Activated gamma-delta T cell treated with anti-CD3 and anti-CD28 coated beads, Interleukin-2, amount 50 U/mL, for 16 hours (primary cell): Measurements from ENCODE around the gene STK10.

Source experiments
- DNase-seq: peaks from one replicate; pipeline ENCODE4 v3.0.0-alpha.2; 2020; ENCODE audit warnings: low read depth

STK10 gene

DNA sequence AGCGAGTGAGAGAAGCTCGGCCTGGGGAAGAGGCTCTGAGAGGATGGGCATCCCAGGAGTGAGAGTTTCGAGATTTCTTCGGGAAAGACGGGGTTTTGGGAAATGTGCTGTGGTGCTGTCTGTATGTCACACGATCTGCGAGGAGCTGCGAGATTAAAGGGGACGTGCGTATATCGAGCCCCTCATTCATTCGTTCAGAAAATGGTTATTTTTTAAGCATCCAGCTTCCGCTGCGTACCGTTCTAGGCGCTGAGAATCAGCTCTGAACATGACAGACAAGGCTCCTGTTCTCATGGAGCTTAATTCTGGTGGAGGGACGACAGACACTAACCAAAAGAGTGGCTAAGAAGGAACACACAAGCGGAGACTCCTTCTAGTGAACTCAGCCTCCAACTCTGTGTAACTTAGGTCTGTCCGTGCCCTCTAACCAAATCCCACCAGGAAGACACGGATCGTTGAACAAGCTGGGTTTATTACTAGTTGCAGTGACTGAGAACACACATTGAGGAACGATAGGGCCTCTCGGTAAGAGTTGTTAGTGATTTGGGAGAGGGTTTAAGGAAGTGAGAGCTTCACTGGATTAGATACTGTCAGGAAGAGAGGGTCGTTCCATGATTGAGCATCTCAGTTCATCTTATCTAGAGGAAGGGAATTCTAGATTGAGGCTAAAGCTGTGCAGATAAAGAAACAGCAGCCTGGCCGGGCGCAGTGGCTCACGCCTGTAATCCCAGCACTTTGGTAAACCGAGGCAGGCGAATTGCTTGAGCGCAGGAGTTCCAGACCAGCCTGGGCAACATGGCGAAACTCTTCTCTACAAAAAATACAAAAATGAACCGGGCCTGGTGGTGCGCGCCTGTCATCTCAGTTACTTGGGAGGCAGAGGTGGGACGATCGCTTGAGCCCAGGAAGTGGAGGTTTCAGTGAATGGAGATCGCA is 180.6 kb downstream of the STK10 start:
- no peak for DNase-seq

DNA sequence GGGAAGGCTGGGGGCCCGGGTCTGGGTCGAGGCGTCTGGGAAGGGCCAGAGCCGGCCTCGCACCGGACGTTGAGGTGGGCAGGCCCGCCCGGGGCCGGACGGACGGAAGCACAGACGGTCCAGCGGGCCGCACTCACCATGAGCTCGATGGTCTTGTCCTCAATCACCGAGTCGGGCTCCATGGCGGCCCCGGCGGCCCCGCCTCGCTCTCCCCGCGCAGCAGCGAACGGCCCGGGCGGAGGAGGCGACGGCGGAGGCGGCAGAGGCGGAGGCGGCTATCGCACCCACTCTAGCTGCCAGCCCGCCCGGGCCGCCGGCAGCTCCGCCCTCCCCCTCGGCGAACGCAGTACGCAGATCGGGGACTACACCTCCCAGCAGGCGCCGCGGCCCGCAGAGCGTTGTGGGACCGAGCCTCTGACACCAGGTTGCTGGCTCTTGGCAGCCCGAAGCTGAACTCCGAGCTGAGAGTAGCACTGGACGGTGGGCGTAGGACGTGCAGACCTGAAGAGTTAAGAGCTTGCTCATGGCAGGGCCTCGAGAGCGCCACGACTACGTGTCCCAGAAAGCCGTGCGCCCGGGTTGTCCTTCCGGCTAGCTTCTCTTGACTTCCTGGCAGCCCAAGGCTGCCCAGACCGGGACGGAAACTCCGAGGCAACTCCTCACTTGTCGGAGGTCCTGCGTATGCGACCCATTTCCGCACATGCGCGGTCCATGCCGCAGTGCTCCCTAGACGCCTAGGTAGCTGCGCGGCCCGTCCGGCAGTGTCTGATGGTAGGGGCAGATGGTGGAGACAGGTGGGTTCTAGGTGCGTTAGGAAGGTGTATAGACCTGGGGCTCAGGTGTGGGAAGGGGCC is 181.5 kb downstream of the STK10 start, which contains the start of gene FBXW11:
Gene FBXW11 (minus strand): TSS at position 318 of the 854 bp plus-strand sequence. CDS start 136 bp downstream, at position 182.
- DNase-seq: peak; percentile 94

DNA sequence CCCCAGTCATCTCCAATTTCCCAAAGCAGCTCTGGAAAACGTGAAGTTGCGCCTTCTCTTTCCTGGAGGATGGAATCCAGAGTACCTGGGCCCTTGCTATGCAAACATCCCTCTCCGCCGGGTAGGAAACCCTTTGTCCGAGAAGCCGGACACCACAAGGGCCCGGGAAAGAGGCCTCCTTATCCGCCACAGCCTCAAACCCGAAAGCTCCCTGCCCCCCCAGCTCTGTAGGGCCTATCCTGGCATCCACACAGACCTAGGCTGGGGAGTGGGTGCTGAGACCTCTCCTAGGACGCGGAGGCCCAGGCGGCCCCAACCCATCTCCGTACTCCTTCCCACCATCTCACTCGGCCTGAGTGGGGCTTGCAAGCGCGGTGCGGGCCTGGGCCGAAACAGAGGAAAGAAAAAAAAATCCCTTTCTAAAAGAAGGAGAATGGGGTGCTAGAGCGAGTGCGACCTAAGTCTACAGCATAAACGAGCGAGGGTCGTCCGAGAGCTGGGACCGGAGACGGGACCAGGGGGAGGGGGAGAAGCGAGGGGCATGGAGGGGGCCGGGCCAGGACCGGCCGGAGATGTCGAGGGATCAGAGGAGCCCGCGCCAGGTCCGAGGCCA is 182.2 kb downstream of the STK10 start:
- peak; percentile 7 for DNase-seq

DNA sequence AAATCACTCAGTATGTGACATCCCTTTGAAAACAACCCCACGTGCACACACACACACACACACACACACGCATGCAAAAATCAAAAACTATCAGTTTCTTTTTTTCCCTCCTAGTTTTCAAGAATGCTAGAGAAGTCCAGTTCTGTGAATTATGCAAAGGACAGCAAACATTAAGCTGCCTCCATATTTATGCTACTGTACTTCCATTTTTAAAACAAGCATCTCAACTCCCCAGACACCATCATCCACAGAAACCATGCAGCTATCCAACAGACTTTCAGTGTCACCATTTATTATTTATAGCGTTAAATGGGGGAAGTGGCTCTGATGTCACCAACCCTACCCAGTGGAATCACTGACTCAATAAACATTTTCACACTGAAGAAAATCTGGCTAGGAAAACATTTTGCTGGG is 183.2 kb downstream of the STK10 start:
- no peak for DNase-seq

DNA sequence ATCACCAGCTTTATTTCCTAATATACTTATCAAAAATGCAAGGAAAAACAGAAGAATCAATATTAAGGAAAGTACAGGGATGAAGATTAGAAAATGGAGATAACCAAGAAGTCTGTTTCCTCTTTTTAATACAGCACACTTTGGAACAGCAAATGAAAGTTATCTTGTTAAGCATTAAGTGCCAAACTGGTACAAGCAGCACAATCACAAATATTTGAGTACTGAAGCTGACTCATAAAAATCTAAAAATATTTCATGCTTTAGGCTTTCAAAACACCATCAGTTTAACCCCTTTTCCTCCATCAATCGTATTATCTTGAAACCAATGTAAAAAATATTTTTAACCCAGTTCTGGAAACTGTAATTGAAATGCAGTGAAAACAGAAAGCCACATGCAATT is 184.3 kb downstream of the STK10 start:
- DNase-seq: no peak

DNA sequence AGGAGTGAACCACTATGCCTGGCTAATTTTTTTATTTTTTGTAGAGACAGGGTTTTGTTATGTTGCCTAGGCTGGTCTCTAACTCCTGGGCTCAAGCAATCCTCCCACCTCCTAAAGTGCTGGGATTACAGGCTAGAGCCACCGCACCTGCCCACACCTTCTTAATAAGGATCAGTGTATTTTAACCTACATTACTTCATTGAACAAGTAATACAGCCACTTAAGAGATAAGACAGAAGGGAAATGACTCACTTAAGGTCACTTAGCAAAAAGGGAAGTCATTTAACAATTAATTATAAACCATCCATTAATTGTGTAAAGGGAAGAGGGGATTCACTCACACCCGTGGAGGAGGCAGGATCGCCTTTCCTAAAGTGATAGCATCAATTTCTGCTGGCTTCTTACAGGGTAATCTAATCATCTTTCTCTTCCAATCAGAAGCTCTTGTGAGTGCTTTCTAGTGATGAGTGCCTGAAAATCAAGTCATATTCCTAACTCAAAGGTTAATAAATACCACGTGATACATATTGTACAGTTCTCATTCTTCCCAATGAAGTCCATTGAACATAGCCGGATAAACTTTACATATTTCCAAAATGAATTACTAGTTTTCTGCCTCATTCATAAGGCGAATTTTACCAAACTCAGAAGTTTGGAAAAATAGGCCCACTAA is 185.0 kb downstream of the STK10 start:
- DNase-seq: no peak

DNA sequence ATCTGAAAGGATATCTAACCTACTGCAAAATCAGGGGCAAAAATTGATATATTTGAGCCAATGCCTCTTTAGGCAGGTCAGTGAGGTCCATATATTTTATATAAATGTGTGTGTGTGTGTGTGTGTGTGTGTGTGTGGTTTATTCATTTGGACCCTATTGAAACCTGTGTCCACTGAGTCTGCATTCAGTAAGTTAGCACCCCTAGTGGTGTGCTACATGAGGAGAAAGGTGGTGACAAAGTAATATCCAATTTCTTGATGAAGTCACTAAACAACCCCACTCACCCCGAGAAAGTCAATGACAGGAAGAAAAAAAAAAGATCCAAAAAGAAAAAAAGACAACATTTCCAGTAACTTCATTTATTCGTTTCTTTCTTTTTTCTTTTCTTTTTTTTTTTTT is 185.7 kb downstream of the STK10 start:
- DNase-seq: no peak

DNA sequence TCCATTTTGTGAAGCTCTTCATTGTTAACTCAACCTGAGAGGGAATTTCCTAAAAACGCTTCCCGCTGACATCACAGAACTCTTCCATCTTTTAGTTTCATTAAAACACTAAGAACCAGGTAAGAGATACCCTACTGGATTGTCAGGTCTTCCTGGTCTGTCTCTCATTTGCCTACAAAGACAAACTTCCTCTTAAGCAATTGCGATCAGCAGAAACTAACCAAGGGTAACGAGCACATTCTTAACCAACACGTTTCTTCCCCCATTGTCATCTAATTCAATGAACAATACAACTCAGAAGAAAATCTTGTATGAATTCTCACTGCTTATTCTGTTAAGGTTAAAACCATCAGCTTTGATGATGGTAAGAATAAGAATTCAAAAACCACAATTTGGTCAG is 188.1 kb downstream of the STK10 start:
- DNase-seq: no peak

DNA sequence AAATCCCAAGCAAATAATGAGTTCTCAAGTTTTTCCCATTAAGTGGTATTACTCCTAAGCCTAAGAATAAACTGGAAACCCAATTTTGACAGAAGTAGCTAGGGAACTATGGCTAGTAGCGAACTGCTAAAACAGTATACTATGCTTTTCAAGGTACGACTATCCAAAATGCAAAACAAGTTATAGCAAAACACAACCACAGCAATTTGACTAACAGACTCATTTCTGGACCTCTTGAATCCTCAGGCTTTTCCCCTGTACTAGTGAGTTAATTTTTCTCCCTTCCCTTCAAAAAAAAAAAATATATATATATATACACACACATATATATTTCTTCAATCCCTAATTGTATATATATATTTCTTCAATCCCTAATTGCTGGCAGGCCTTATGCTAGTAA is 188.9 kb downstream of the STK10 start:
- DNase-seq: no peak

DNA sequence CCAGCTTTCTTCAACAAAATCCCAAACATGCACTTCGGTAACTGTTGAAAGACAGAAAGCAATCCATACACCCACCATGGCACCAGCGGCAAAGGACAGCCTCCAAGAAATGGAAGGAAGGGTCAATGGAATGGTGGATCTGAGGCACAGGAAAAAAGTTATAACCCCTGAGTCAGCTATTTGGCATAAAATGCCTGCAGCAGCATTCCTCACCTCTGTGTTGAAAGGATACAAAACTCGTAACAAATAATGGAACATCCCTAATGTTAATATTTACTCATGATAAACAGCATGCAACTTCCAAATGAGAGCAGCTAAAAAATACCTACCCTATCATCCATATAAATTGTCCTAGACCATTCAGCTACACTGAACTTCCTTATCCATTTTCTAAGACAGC is 191.0 kb downstream of the STK10 start:
- no peak for DNase-seq

DNA sequence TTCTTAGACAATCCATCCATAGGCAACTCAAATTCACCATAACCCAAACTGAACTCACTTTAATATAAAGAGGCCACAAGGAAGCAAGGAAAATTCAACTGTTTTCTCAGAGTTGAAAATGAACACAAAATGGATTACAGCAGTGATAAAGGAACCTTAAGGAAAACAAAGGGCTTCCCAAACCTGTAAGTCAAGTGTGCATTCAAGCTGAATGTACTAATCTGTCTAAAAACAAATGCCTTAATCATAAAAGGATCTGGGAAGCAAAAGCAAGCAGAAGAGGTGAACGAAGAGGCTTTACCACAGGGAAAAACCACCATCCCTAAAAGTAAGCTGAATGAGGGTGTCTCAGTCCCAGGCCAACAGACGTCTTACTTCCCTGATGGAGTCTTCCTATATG is 195.2 kb downstream of the STK10 start:
- no peak for DNase-seq

DNA sequence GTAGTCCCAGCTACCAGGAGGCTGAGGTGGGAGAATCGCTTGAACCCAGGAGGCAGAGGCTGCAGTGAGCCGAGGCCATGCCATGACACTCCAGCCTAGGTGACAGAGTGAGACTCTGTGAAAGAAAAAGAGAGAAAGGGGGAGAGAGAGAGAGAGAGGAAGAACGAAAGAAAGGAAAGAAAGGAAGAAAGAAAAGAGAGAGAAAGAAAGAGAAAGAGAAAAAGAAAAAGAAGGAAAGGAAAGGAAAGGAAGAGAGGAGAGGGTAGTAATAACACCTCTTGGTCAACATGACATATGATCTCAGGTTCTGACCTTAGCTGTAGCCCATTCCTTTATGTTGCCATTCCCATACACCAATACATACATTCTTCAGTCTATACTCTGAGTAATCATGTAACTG is 195.7 kb downstream of the STK10 start:
- no peak for DNase-seq
